HepG2 (cell line): ENCODE results near the gene RBM47.
A peak's percentile ranks its signal among the peaks of the same experiment; 100 is the strongest.

Experiments
- EP300 ChIP-seq, 3 experiments: sonication (generic) in 1 of 3; formaldehyde crosslinking in 1 of 3; IDR thresholded peaks; 2 replicates each; pipeline versions ENCODE4 v1.5.1 to v1.6.1; 2011 to 2020; ENCODE audit warnings: low read depth in 2 of 3, low read length in 2 of 3, borderline replicate concordance in 1 of 3, improper control_type of control experiment in 1 of 3, mild to moderate bottlenecking in 1 of 3, missing genetic modification reagents in 1 of 3, moderate library complexity in 1 of 3
- FOXP1 ChIP-seq, 2 experiments: fragments of 450-650 bp in 1 of 2; IDR thresholded peaks; 2 replicates each; pipeline ENCODE4 v1.6.1; 2017 to 2018; ENCODE audit warnings: antibody characterized with exemption in 1 of 2
- PLRG1 ChIP-seq: fragments of 450-650 bp; conservative IDR thresholded peaks from 2 replicates; pipeline ENCODE4 v1.6.1; 2016
- TCF7 ChIP-seq: sonication (generic); IDR thresholded peaks from 2 replicates; pipeline ENCODE4 v1.6.1; 2016; ENCODE audit warnings: antibody characterized with exemption, low read depth
- ZFP41 ChIP-seq: sonication (generic); formaldehyde crosslinking; IDR thresholded peaks from 2 replicates; pipeline ENCODE4 v1.4.0; 2020; ENCODE audit warnings: mild to moderate bottlenecking, missing genetic modification reagents, borderline replicate concordance
- ZNF75D ChIP-seq: sonication (generic); formaldehyde crosslinking; IDR thresholded peaks from 2 replicates; pipeline ENCODE4 v1.8.1; 2023; ENCODE audit warnings: missing genetic modification reagents, mild to moderate bottlenecking, borderline replicate concordance
- ZNF782 ChIP-seq: sonication (generic); formaldehyde crosslinking; IDR thresholded peaks from 2 replicates; pipeline ENCODE4 v1.4.0; 2020; ENCODE audit warnings: missing genetic modification reagents, mild to moderate bottlenecking, borderline replicate concordance
- ZNF841 ChIP-seq: sonication (generic); formaldehyde crosslinking; IDR thresholded peaks from 2 replicates; pipeline ENCODE4 v1.8.1; 2023; ENCODE audit warnings: missing genetic modification reagents, borderline replicate concordance
- TF ChIP-seq, protein P1 (sequence below): conservative IDR thresholded peaks from 2 replicates; pipeline ENCODE4 v1.6.1; 2018; ENCODE audit warnings: missing genetic modification reagents
- TF ChIP-seq, protein P2 (sequence below): sonication (generic); formaldehyde crosslinking; IDR thresholded peaks from 2 replicates; pipeline ENCODE4 v1.5.0; 2020; ENCODE audit warnings: mild to moderate bottlenecking, missing genetic modification reagents, moderate library complexity
- TF ChIP-seq, protein P3 (sequence below), 2 experiments: sonication (generic) in 1 of 2; formaldehyde crosslinking in 1 of 2; IDR thresholded peaks; 2 replicates each; pipeline versions ENCODE4 v1.5.1 to v1.6.1; 2011 to 2020; ENCODE audit warnings: borderline replicate concordance in 1 of 2, low read depth in 1 of 2, low read length in 1 of 2, mild to moderate bottlenecking in 1 of 2, missing genetic modification reagents in 1 of 2, moderate library complexity in 1 of 2

DNA sequence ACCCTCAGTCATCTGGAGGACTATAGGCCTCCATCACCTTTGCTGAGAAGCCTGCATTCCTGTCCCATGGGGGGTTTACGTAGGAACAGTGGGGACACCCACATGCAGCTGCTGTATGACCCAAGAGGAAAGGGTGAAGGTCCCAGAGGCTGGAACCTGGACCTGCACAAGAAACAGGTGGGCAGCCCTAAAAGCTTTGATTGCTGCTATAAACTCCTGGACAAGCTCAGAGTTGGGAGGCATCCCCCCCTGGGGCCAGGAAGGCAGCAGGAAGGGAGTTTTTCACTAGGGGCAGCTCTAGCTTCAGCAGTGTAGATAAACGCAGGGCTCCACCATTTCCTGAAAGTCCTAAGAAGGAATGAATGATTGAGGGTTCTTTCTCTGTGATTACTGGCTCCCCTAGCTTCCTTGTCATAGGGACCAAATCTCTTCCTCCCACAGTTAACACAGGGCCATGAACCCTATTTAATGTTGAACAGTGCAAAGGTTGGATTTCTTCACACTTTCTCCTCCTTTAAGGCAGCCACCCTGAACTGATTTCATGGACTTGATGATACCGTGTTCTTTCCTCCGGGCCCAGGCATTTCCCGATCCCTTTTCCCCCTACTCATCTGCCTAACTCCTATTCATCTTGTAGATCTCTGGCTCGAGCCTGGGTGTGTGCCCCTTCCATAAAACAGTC lies 210.3 kb downstream of the RBM47 start:
- no peak for TF ChIP-seq ZNF75D (CRISPR knock-in tag)
- TF ChIP-seq, protein P1, sequence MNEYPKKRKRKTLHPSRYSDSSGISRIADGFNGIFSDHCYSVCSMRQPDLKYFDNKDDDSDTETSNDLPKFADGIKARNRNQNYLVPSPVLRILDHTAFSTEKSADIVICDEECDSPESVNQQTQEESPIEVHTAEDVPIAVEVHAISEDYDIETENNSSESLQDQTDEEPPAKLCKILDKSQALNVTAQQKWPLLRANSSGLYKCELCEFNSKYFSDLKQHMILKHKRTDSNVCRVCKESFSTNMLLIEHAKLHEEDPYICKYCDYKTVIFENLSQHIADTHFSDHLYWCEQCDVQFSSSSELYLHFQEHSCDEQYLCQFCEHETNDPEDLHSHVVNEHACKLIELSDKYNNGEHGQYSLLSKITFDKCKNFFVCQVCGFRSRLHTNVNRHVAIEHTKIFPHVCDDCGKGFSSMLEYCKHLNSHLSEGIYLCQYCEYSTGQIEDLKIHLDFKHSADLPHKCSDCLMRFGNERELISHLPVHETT = no peak
- no peak for TF ChIP-seq ZNF782 (CRISPR knock-in tag)
- TF ChIP-seq, protein P2, sequence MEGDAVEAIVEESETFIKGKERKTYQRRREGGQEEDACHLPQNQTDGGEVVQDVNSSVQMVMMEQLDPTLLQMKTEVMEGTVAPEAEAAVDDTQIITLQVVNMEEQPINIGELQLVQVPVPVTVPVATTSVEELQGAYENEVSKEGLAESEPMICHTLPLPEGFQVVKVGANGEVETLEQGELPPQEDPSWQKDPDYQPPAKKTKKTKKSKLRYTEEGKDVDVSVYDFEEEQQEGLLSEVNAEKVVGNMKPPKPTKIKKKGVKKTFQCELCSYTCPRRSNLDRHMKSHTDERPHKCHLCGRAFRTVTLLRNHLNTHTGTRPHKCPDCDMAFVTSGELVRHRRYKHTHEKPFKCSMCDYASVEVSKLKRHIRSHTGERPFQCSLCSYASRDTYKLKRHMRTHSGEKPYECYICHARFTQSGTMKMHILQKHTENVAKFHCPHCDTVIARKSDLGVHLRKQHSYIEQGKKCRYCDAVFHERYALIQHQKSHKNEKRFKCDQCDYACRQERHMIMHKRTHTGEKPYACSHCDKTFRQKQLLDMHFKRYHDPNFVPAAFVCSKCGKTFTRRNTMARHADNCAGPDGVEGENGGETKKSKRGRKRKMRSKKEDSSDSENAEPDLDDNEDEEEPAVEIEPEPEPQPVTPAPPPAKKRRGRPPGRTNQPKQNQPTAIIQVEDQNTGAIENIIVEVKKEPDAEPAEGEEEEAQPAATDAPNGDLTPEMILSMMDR (CRISPR knock-in tag) = no peak
- peak in 1 of 2 experiments; percentile 27; a peak in 1 of 4 replicates for TF ChIP-seq EP300 (IDR thresholded peaks at IDR 0.05; ENCODE audit: low read depth in 2 of 2, low read length in 2 of 2)
- TF ChIP-seq EP300 (CRISPR knock-in tag; IDR thresholded peaks at IDR 0.05; ENCODE audit: borderline replicate concordance) = no peak
- TF ChIP-seq PLRG1 = no peak
- TF ChIP-seq ZNF841 (CRISPR knock-in tag) = no peak
- TF ChIP-seq TCF7 = no peak
- no peak for TF ChIP-seq ZFP41 (CRISPR knock-in tag)
- TF ChIP-seq FOXP1 (IDR thresholded peaks at IDR 0.05) = no peak
- no peak for TF ChIP-seq FOXP1 (CRISPR knock-in tag; IDR thresholded peaks at IDR 0.05)
- TF ChIP-seq, protein P3, sequence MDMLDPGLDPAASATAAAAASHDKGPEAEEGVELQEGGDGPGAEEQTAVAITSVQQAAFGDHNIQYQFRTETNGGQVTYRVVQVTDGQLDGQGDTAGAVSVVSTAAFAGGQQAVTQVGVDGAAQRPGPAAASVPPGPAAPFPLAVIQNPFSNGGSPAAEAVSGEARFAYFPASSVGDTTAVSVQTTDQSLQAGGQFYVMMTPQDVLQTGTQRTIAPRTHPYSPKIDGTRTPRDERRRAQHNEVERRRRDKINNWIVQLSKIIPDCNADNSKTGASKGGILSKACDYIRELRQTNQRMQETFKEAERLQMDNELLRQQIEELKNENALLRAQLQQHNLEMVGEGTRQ (IDR thresholded peaks at IDR 0.05; ENCODE audit: low read depth, low read length) = no peak
- TF ChIP-seq, protein P3 (CRISPR knock-in tag; IDR thresholded peaks at IDR 0.05; ENCODE audit: borderline replicate concordance) = no peak
